Stimulated activated naive B cell treated with anti-CD40 and anti-IgM and Interleukin-4, amounts not matched to agents 10 μg/mL and 1 μg/mL and 100 μg/mL, for 72 hours (primary cell): ENCODE data around the gene GAB2.
A peak's percentile ranks its signal among the peaks of the same experiment; 100 is the strongest.
"Not testable (repeated sequence)": the region's sequence is repeated elsewhere in the genome, so short reads cannot be mapped to it uniquely, and the experiment has no call there.

ENCODE experiments used
- ATAC-seq, 2 donors: fragments of 150-1000 bp; cut with Tn5 transposase; replicated peaks; 2 replicates each; pipeline ENCODE4 v1.10.0; 2021; ENCODE audit warnings: moderate library complexity in 1 of 2
- DNase-seq: peaks from one replicate; pipeline ENCODE4 v3.0.0; 2021
- H3K27ac Mint-ChIP-seq: one replicate; pipeline ENCODE4 v1.8.0; 2022; ENCODE audit warnings: mild to moderate bottlenecking, mixed read lengths
- H3K27me3 Mint-ChIP-seq, 2 donors: one replicate each; pipeline ENCODE4 v1.8.0; 2022; ENCODE audit warnings: mixed read lengths in 2 of 2
- H3K36me3 Mint-ChIP-seq, 2 donors: one replicate each; pipeline ENCODE4 v1.8.0; 2022; ENCODE audit warnings: mixed read lengths in 2 of 2, mild to moderate bottlenecking in 1 of 2
- H3K4me1 Mint-ChIP-seq, 2 donors: one replicate each; pipeline ENCODE4 v1.8.0; 2022; ENCODE audit warnings: mixed read lengths in 2 of 2, mild to moderate bottlenecking in 1 of 2
- H3K4me3 Mint-ChIP-seq, 2 donors: one replicate each; pipeline ENCODE4 v1.8.0; 2022; ENCODE audit warnings: mild to moderate bottlenecking in 2 of 2, mixed read lengths in 2 of 2, moderate library complexity in 1 of 2
- H3K9me3 Mint-ChIP-seq, 2 donors: one replicate each; pipeline ENCODE4 v1.8.0; 2022; ENCODE audit warnings: mixed read lengths in 2 of 2, mild to moderate bottlenecking in 1 of 2

Gene GAB2

GRCh38 chr11:78189174-78189724 is 228.4 kb downstream of the GAB2 start:
- no peak for ATAC-seq
- Mint-ChIP-seq H3K4me3 (peak overlapping the region; percentile 99 to 100), H3K27ac (peak overlapping the region; percentile 81), H3K4me1 (peaks cover 43 to 67% of the 10 kb centered on the region in 2 donors), H3K9me3 (peaks cover 2 to 3% of the 10 kb centered on the region in 2 donors), H3K36me3 (peaks cover 11 to 27% of the 10 kb centered on the region in 2 donors), H3K27me3 (no peaks in the 10 kb centered on the region)
- no peak for DNase-seq

GRCh38 chr11:78188286-78189173 is 229.1 kb downstream of the GAB2 start, which contains the start of the genes KCTD21 and USP35:
TSS of gene KCTD21 (minus strand) at chr11:78188626. CDS start at chr11:78174554, 14,072 bp downstream.
TSS of gene USP35 (plus strand) at chr11:78188919. CDS start at chr11:78196246, 7,327 bp downstream.
- Mint-ChIP-seq H3K27ac (peak within 1 kb of the TSS; percentile 97), H3K4me3 (peak within 1 kb of the TSS; percentile 99 to 100), H3K36me3 (peaks cover 8 to 24% of the 10 kb centered on the region in 2 donors), H3K4me1 (peaks cover 40 to 64% of the 10 kb centered on the region in 2 donors), H3K9me3 (peaks cover 2 to 3% of the 10 kb centered on the region in 2 donors), H3K27me3 (no peaks in the 10 kb centered on the region)
- ATAC-seq: peak; percentile 92 to 93
- peak; percentile 93 for DNase-seq

- peaks cover 35 to 55% of the 10 kb centered on the region in 2 donors for H3K4me1 Mint-ChIP-seq
Observed at GRCh38 chr11:78187366-78188285, 230.0 kb downstream of the GAB2 start.

GRCh38 chr11:78181185-78181584 is 236.4 kb downstream of the GAB2 start:
- no peak for DNase-seq
- Mint-ChIP-seq H3K36me3 (peaks cover 35 to 47% of the 10 kb centered on the region in 2 donors), H3K9me3 (peaks cover 9 to 14% of the 10 kb centered on the region in 2 donors), H3K27me3 (no peaks in the 10 kb centered on the region), H3K4me3 (no peak overlapping the region), H3K27ac (no peak overlapping the region), H3K4me1 (peaks cover 4 to 5% of the 10 kb centered on the region in 2 donors)
- no peak for ATAC-seq

More at GRCh38 chr11:78187366-78188285, 230.0 kb downstream of the GAB2 start:
- H3K4me3 Mint-ChIP-seq: peak overlapping the region; percentile 99 to 100
- no peaks in the 10 kb centered on the region for H3K27me3 Mint-ChIP-seq
- peak; percentile 74 for DNase-seq
- peaks cover 12 to 30% of the 10 kb centered on the region in 2 donors for H3K36me3 Mint-ChIP-seq
- H3K9me3 Mint-ChIP-seq: peaks cover 2 to 3% of the 10 kb centered on the region in 2 donors
- ATAC-seq: peak; percentile 64 to 72
- peak overlapping the region; percentile 97 for H3K27ac Mint-ChIP-seq

- H3K9me3 Mint-ChIP-seq: peaks cover 10 to 16% of the 10 kb centered on the region in 2 donors
- peaks cover 39 to 51% of the 10 kb centered on the region in 2 donors for H3K36me3 Mint-ChIP-seq
- ATAC-seq (no peak), DNase-seq (no peak)
- no peaks in the 10 kb centered on the region for H3K27me3 Mint-ChIP-seq
- H3K4me1 Mint-ChIP-seq: peaks cover 4 to 5% of the 10 kb centered on the region in 2 donors
- H3K4me3 Mint-ChIP-seq: no peak overlapping the region
- peak overlapping the region; percentile 84 for H3K27ac Mint-ChIP-seq
Observed at GRCh38 chr11:78180751-78181150, 236.9 kb downstream of the GAB2 start.

- Mint-ChIP-seq H3K27ac (no peak overlapping the region), H3K36me3 (peaks cover 42 to 55% of the 10 kb centered on the region in 2 donors), H3K4me1 (peaks cover 4 to 5% of the 10 kb centered on the region in 2 donors), H3K27me3 (no peaks in the 10 kb centered on the region), H3K9me3 (peaks cover 10 to 16% of the 10 kb centered on the region in 2 donors), H3K4me3 (no peak overlapping the region)
- ATAC-seq: no peak
- no peak for DNase-seq
Observed at GRCh38 chr11:78179459-78180071, 238.1 kb downstream of the GAB2 start.

- H3K36me3 Mint-ChIP-seq: peaks cover 54 to 67% of the 10 kb centered on the region in 2 donors
- DNase-seq: no peak
- H3K4me1 Mint-ChIP-seq: peaks cover 4 to 5% of the 10 kb centered on the region in 2 donors
- peaks cover 10 to 16% of the 10 kb centered on the region in 2 donors for H3K9me3 Mint-ChIP-seq
- no peak for ATAC-seq
- no peak overlapping the region for H3K4me3 Mint-ChIP-seq
- H3K27ac Mint-ChIP-seq: no peak overlapping the region
- H3K27me3 Mint-ChIP-seq: no peaks in the 10 kb centered on the region
Observed at GRCh38 chr11:78177216-78177615, 240.4 kb downstream of the GAB2 start.

GRCh38 chr11:78176605-78177141 is 240.9 kb downstream of the GAB2 start:
- no peak for DNase-seq
- no peak overlapping the region for H3K4me3 Mint-ChIP-seq
- no peak for ATAC-seq
- peaks cover 58 to 69% of the 10 kb centered on the region in 2 donors for H3K36me3 Mint-ChIP-seq
- peaks cover 4 to 5% of the 10 kb centered on the region in 2 donors for H3K4me1 Mint-ChIP-seq
- peaks cover 10 to 16% of the 10 kb centered on the region in 2 donors for H3K9me3 Mint-ChIP-seq
- no peaks in the 10 kb centered on the region for H3K27me3 Mint-ChIP-seq
- no peak overlapping the region for H3K27ac Mint-ChIP-seq

- H3K27ac Mint-ChIP-seq, ATAC-seq, H3K27me3 Mint-ChIP-seq, H3K4me1 Mint-ChIP-seq, H3K4me3 Mint-ChIP-seq, DNase-seq: not testable (repeated sequence)
- Mint-ChIP-seq H3K36me3 (peaks cover 52 to 65% of the 10 kb centered on the region in 2 donors), H3K9me3 (peaks cover 8 to 11% of the 10 kb centered on the region in 2 donors)
Observed at GRCh38 chr11:78175862-78176261, 241.8 kb downstream of the GAB2 start.

- H3K36me3 Mint-ChIP-seq: peaks cover 44 to 47% of the 10 kb centered on the region in 2 donors
- DNase-seq (no peak), ATAC-seq (no peak)
- H3K9me3 Mint-ChIP-seq: peaks cover 3 to 5% of the 10 kb centered on the region in 2 donors
- H3K27me3 Mint-ChIP-seq: no peaks in the 10 kb centered on the region
- no peak overlapping the region for H3K4me3 Mint-ChIP-seq
- no peaks in the 10 kb centered on the region for H3K4me1 Mint-ChIP-seq
- no peak overlapping the region for H3K27ac Mint-ChIP-seq
Observed at GRCh38 chr11:78171951-78172350, 245.7 kb downstream of the GAB2 start.

GRCh38 chr11:78170874-78171549 is 246.6 kb downstream of the GAB2 start:
- Mint-ChIP-seq H3K9me3 (no peaks in the 10 kb centered on the region), H3K36me3 (peaks cover 36 to 37% of the 10 kb centered on the region in 2 donors), H3K4me1 (no peaks in the 10 kb centered on the region), H3K27me3 (no peaks in the 10 kb centered on the region), H3K4me3 (no peak overlapping the region), H3K27ac (no peak overlapping the region)
- no peak for DNase-seq
- no peak for ATAC-seq

GRCh38 chr11:78170413-78170812 is 247.2 kb downstream of the GAB2 start:
- DNase-seq (no peak), ATAC-seq (no peak)
- Mint-ChIP-seq H3K27me3 (no peaks in the 10 kb centered on the region), H3K4me1 (no peaks in the 10 kb centered on the region), H3K9me3 (no peaks in the 10 kb centered on the region), H3K4me3 (no peak overlapping the region), H3K36me3 (peaks cover 33 to 35% of the 10 kb centered on the region in 2 donors), H3K27ac (no peak overlapping the region)
